Sigmoid colon (tissue), 4 donors: ENCODE results near the gene CACNA2D3.

ENCODE experiments used
- EP300 ChIP-seq, 4 donors: sonication (generic); formaldehyde crosslinking; IDR thresholded peaks; one replicate each; pipeline ENCODE4 v1.6.1; 2017; ENCODE audit warnings: antibody characterized with exemption in 4 of 4
- POLR2A ChIP-seq, 2 donors: fragments of 450-650 bp; IDR thresholded peaks; one replicate each; pipeline ENCODE4 v1.6.1; 2016; ENCODE audit warnings: antibody characterized with exemption in 2 of 2, mild to moderate bottlenecking in 2 of 2, moderate library complexity in 2 of 2
- POLR2AphosphoS5 ChIP-seq, 4 donors: sonication (generic); formaldehyde crosslinking; IDR thresholded peaks; one replicate each; pipeline ENCODE4 v1.6.1; 2017; ENCODE audit warnings: antibody characterized with exemption in 4 of 4
- TF ChIP-seq, protein P1 (sequence below), 4 experiments: fragments of 450-650 bp in 3 of 4; fragments of 200-600 bp in 1 of 4; IDR thresholded peaks; one replicate each; pipeline ENCODE4 v1.5.1; 2016 to 2019; ENCODE audit warnings: antibody characterized with exemption in 4 of 4, mild to moderate bottlenecking in 3 of 4, moderate library complexity in 2 of 4

DNA sequence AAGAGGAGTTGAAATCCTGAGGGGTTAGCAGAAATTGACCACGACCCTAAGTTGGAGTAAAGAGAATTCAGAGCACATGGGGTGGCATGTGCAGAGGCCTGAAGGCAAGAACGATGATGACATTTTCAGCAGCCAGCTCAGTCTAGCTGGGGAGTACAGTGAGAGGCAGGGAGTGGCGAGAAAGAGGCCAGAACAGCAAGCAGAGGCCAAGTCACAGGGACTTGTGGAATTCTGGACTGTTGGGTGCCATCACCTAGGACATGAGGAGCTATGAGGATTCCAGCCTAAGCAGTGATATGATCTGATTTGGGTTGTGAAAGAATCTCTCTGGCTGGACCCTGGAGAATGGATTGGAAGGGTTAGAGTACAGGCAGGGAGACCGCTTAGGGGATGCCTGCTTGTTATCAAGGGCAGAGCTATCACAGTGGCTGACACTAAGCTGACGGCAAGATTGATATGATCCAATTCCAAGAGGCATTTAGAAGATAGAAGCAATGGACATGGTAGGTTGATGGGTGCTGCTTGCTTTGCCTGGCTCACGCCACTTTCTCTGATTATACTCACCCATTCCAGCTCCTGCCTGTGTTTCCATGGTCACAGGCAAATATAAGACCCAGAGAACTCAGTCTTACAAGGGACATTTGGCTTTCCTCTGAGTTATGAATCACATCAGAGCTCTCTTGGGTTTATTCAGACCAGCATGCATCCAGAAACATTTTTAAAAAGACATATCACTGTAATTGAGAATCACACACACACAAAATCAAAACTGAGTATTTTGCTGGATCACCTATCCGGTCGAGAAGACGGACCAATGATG is 739.1 kb downstream of the CACNA2D3 start:
- TF ChIP-seq, protein P1, sequence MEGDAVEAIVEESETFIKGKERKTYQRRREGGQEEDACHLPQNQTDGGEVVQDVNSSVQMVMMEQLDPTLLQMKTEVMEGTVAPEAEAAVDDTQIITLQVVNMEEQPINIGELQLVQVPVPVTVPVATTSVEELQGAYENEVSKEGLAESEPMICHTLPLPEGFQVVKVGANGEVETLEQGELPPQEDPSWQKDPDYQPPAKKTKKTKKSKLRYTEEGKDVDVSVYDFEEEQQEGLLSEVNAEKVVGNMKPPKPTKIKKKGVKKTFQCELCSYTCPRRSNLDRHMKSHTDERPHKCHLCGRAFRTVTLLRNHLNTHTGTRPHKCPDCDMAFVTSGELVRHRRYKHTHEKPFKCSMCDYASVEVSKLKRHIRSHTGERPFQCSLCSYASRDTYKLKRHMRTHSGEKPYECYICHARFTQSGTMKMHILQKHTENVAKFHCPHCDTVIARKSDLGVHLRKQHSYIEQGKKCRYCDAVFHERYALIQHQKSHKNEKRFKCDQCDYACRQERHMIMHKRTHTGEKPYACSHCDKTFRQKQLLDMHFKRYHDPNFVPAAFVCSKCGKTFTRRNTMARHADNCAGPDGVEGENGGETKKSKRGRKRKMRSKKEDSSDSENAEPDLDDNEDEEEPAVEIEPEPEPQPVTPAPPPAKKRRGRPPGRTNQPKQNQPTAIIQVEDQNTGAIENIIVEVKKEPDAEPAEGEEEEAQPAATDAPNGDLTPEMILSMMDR (IDR thresholded peaks at IDR 0.05): no peak
- no peak for TF ChIP-seq POLR2A (IDR thresholded peaks at IDR 0.05)
- no peak for TF ChIP-seq EP300 (IDR thresholded peaks at IDR 0.05)
- TF ChIP-seq POLR2AphosphoS5 (IDR thresholded peaks at IDR 0.05): no peak
